ENCODE measurements around the gene KCTD15.

Gene KCTD15

GRCh38 chr19:33795370-33796163, 1.1 kb upstream of the KCTD15 start:
- peak in 3 of 4 experiments; percentile 36 to 47 (median 46) for DNase-seq (ENCODE audit: low read depth in 4 of 4, low spot score in 1 of 4)

- no peak for DNase-seq (ENCODE audit: low read depth in 4 of 4, low spot score in 1 of 4)
These were observed 1.4 kb downstream of the KCTD15 start for GRCh38 chr19:33797802-33798671.

GRCh38 chr19:33798681-33799111, 2.0 kb downstream of the KCTD15 start:
- no peak for DNase-seq (ENCODE audit: low read depth in 4 of 4, low spot score in 1 of 4)

- DNase-seq (ENCODE audit: low read depth in 4 of 4, low spot score in 1 of 4): no peak
These were observed 2.8 kb downstream of the KCTD15 start for GRCh38 chr19:33799476-33799875.

GRCh38 chr19:33800012-33800680, 3.5 kb downstream of the KCTD15 start:
- no peak for DNase-seq (ENCODE audit: low read depth in 4 of 4, low spot score in 1 of 4)

GRCh38 chr19:33801411-33801810, 4.7 kb downstream of the KCTD15 start:
- no peak for DNase-seq (ENCODE audit: low read depth in 4 of 4, low spot score in 1 of 4)

- no peak for DNase-seq (ENCODE audit: low read depth in 4 of 4, low spot score in 1 of 4)
These were observed 5.3 kb downstream of the KCTD15 start for GRCh38 chr19:33802001-33802400.

GRCh38 chr19:33802801-33803200, 6.1 kb downstream of the KCTD15 start:
- DNase-seq (ENCODE audit: low read depth in 4 of 4, low spot score in 1 of 4): no peak

GRCh38 chr19:33803383-33803782, 6.7 kb downstream of the KCTD15 start:
- no peak for DNase-seq (ENCODE audit: low read depth in 4 of 4, low spot score in 1 of 4)

GRCh38 chr19:33804021-33804799, 7.5 kb downstream of the KCTD15 start:
- no peak for DNase-seq (ENCODE audit: low read depth in 4 of 4, low spot score in 1 of 4)

GRCh38 chr19:33805313-33805712, 8.6 kb downstream of the KCTD15 start:
- no peak for DNase-seq (ENCODE audit: low read depth in 4 of 4, low spot score in 1 of 4)

- no peak for DNase-seq (ENCODE audit: low read depth in 4 of 4, low spot score in 1 of 4)
These were observed 9.3 kb downstream of the KCTD15 start for GRCh38 chr19:33805840-33806433.

GRCh38 chr19:33806434-33806881, 9.8 kb downstream of the KCTD15 start:
- no peak for DNase-seq (ENCODE audit: low read depth in 4 of 4, low spot score in 1 of 4)

- no peak for DNase-seq (ENCODE audit: low read depth in 4 of 4, low spot score in 1 of 4)
These were observed 11.7 kb downstream of the KCTD15 start for GRCh38 chr19:33808399-33808798.

GRCh38 chr19:33809960-33810359, 13.3 kb downstream of the KCTD15 start:
- no peak for DNase-seq (ENCODE audit: low read depth in 4 of 4, low spot score in 1 of 4)

- DNase-seq (ENCODE audit: low read depth in 4 of 4, low spot score in 1 of 4): no peak
These were observed 14.2 kb downstream of the KCTD15 start for GRCh38 chr19:33810821-33811220.

GRCh38 chr19:33811246-33811645, 14.6 kb downstream of the KCTD15 start:
- DNase-seq (ENCODE audit: low read depth in 4 of 4, low spot score in 1 of 4): no peak

GRCh38 chr19:33811736-33812387, 15.2 kb downstream of the KCTD15 start:
- DNase-seq (ENCODE audit: low read depth in 4 of 4, low spot score in 1 of 4): no peak

- no peak for DNase-seq (ENCODE audit: low read depth in 4 of 4, low spot score in 1 of 4)
These were observed 16.0 kb downstream of the KCTD15 start for GRCh38 chr19:33812388-33813330.

Data from stimulated activated CD4-positive, alpha-beta T cell treated with anti-CD3 and anti-CD28 coated beads, Interleukin-1b, Interleukin-23, amount 100 ng/mL, for 24 hours (primary cell).